ENCODE measurements around the gene RAB40A.
"Not testable (repeated sequence)": the region's sequence is repeated elsewhere in the genome, so short reads cannot be mapped to it uniquely, and the experiment has no call there.

Gene RAB40A

DNA sequence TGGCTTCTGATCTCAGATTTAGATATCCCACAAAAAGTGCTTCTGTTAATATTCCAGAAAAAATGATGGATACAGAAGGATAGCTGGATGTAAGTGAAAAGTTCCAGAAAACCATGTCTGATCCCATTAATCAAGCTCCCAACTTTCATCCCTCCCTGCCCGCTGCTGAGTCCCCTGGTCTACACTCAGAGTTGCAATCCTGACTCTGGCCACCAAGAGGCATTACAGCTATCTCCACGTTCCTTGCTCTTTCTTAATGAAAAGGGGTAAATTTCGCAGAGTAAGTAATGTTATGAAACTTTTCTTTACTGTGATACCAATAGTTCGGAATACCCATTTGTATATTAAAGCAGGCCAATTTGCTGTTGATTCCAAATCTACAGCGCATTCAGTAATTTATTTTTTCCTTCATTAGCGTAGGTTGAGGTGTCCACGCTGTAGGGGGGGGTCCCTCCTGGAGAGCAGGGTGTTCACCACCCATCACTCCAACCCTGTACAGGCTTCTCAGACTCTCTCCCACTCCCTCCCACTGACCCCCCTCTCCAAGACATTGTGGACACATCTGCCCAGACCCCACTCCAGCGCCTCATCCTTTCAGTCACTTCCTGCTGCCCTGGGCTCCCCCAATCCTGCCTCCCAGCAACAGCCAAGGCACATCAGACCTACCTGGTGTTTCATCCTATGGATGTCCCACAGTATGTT lies 55.1 kb downstream of the RAB40A start:
- H3K4me3 ChIP-seq (replicated peaks; ENCODE audit: low read depth, low read length), result no peak overlapping the region
- DNase-seq (ENCODE audit: extremely low read depth, low read depth), result no peak
- TF ChIP-seq, protein P1, sequence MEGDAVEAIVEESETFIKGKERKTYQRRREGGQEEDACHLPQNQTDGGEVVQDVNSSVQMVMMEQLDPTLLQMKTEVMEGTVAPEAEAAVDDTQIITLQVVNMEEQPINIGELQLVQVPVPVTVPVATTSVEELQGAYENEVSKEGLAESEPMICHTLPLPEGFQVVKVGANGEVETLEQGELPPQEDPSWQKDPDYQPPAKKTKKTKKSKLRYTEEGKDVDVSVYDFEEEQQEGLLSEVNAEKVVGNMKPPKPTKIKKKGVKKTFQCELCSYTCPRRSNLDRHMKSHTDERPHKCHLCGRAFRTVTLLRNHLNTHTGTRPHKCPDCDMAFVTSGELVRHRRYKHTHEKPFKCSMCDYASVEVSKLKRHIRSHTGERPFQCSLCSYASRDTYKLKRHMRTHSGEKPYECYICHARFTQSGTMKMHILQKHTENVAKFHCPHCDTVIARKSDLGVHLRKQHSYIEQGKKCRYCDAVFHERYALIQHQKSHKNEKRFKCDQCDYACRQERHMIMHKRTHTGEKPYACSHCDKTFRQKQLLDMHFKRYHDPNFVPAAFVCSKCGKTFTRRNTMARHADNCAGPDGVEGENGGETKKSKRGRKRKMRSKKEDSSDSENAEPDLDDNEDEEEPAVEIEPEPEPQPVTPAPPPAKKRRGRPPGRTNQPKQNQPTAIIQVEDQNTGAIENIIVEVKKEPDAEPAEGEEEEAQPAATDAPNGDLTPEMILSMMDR (IDR thresholded peaks at IDR 0.05; ENCODE audit: low read depth, low read length, missing control alignments), result peak; percentile 18

DNA sequence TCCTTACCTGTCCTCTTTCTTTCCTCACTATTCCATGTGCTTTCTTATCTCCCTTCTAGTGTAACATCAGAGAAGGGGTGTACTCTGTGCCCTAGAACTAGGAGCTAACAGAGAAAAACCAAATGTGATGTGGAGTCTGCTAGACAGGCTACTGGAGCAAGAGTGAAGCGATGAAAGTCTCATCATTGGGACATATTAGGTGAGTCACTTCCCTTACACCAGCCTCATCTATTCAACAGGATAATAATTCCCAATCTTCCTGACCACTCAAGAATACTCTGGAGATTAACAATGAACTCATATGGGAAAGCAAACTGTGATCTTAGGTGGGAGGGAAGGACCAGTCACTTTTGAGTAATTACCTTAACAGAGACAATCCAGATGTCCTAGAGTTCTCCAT lies 58.1 kb downstream of the RAB40A start:
- TF ChIP-seq, protein P1 (IDR thresholded peaks at IDR 0.05; ENCODE audit: low read depth, low read length, missing control alignments), result no peak
- no peak overlapping the region for H3K4me3 ChIP-seq (replicated peaks; ENCODE audit: low read depth, low read length)
- DNase-seq (ENCODE audit: extremely low read depth, low read depth), result no peak

DNA sequence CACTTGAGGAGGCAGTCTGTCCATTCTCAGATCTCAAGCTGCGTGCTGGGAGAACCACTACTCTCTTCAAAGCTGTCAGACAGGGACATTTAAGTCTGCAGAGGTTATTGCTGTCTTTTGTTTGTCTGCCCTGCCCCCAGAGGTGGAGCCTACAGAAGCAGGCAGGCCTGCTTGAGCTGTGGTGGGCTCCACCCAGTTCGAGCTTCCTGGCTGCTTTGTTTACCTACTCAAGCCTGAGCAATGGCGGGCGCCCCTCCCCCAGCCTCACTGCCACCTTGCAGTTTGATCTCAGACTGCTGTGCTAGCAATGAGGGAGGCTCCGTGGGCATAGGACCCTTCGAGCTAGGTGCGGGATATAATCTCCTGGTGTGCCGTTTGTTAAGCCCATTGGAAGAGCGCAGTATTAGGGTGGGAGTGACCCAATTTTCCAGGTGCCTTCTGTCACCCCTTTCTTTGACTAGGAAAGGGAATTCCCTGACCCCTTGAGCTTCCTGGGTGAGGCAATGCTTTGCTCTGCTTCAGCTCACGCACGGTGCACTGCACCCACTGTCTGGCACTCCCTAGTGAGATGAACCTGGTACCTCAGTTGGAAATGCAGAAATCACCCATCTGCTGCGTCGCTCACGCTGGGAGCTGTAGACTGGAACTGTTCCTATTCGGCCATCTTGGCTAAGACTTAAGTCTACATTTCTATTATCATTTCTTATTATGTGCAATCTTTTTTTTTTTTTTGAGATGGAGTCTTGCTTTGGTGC lies 59.1 kb downstream of the RAB40A start:
- not testable (repeated sequence) for H3K4me3 ChIP-seq (replicated peaks; ENCODE audit: low read depth, low read length); DNase-seq (ENCODE audit: extremely low read depth, low read depth)

DNA sequence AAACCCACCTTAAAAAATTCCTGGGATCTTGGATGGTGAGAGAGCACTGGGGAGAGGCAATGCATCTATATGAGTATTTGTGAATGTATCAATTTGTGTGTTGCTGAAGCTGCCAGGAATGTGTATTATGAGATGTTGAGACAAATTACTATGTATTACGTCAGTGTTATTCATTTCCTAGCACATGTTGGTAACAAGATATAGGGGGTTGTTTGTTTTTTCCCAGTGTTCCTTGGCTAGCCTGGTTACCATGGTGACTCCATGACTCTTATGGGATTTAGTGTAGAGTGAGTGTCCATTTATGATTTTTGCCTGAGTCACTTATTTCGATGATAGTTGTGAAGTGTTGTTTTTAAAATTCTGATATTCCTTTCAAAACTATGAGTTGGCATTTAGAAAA lies 65.6 kb downstream of the RAB40A start:
- TF ChIP-seq, protein P1 (IDR thresholded peaks at IDR 0.05; ENCODE audit: low read depth, low read length, missing control alignments), result no peak
- H3K4me3 ChIP-seq (replicated peaks; ENCODE audit: low read depth, low read length), result no peak overlapping the region
- DNase-seq (ENCODE audit: extremely low read depth, low read depth), result peak; percentile 83
